Vagina (tissue), 2 donors: ENCODE results near the gene RTCA.

ENCODE experiments used
- POLR2A ChIP-seq, 2 donors: fragments of 450-650 bp; IDR thresholded peaks; one replicate each; pipeline ENCODE4 v1.6.1; 2017; ENCODE audit warnings: antibody characterized with exemption in 2 of 2, mild to moderate bottlenecking in 2 of 2, moderate library complexity in 2 of 2
- POLR2AphosphoS5 ChIP-seq, 2 donors: sonication (generic); formaldehyde crosslinking; IDR thresholded peaks; one replicate each; pipeline ENCODE4 v1.9.0; 2017; ENCODE audit warnings: antibody characterized with exemption in 2 of 2, mild to moderate bottlenecking in 2 of 2, low read depth in 1 of 2; ENCODE audit not compliant: insufficient read depth in 1 of 2
- TF ChIP-seq, protein P1 (sequence below), 3 experiments: fragments of 450-650 bp in 2 of 3; fragments of 200-600 bp in 1 of 3; sonication (generic) in 1 of 3; IDR thresholded peaks; one replicate each; pipeline ENCODE4 v1.5.1; 2017 to 2019; ENCODE audit warnings: antibody characterized with exemption in 3 of 3, mild to moderate bottlenecking in 2 of 3, moderate library complexity in 2 of 3

DNA sequence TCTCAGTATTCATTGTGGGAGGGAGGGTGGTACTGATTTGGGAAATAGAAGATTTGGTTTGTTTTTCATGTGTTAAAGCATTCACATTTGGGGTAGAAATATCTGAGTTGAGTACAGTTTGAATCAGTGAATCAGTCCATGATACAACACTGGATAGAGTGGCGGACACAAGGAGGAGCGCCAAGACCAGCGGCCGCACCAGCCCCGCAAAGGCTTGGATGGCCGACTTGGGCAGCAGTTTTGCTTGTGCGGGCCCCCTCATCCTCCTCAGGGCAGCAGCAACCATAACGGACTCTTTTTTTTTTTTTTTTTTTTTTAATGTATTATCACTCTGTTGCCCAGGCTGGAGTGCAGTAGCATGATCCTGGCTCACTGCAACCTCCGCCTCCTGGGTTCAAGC is 66.3 kb downstream of the RTCA start:
- TF ChIP-seq, protein P1, sequence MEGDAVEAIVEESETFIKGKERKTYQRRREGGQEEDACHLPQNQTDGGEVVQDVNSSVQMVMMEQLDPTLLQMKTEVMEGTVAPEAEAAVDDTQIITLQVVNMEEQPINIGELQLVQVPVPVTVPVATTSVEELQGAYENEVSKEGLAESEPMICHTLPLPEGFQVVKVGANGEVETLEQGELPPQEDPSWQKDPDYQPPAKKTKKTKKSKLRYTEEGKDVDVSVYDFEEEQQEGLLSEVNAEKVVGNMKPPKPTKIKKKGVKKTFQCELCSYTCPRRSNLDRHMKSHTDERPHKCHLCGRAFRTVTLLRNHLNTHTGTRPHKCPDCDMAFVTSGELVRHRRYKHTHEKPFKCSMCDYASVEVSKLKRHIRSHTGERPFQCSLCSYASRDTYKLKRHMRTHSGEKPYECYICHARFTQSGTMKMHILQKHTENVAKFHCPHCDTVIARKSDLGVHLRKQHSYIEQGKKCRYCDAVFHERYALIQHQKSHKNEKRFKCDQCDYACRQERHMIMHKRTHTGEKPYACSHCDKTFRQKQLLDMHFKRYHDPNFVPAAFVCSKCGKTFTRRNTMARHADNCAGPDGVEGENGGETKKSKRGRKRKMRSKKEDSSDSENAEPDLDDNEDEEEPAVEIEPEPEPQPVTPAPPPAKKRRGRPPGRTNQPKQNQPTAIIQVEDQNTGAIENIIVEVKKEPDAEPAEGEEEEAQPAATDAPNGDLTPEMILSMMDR (IDR thresholded peaks at IDR 0.05), result no peak
- TF ChIP-seq POLR2AphosphoS5 (IDR thresholded peaks at IDR 0.05; ENCODE audit: insufficient read depth in 1 of 2, low read depth in 1 of 2), result no peak
- TF ChIP-seq POLR2A (IDR thresholded peaks at IDR 0.05), result no peak
